HCT116 (cell line): ENCODE measurements around the gene AFDN. TPM values are rescaled to one million over a fixed set of nuclear protein-coding genes. Genes with fewer than 3 reads are reported as not detected.

Experiments used
- ATAC-seq: fragments of 200-7000 bp; cut with Tn5 transposase; 2 replicates; pipeline ENCODE4 v1.9.1; 2020; ENCODE audit warnings: mild to moderate bottlenecking, moderate library complexity
- BruUV-seq: library from RNA; stranded (reverse); fragments of 400-500 nt; replicated peaks from 2 replicates; lab custom pipeline; 2021; lab: Mats Ljungman, UMichigan
- CTCF ChIA-PET: fragments of 300-600 bp; sonication (Branson Sonifier 250); formaldehyde crosslinking; loops from one replicate; lab custom pipeline; 2021; ENCODE audit warnings: antibody characterized with exemption; lab: Charles Lee
- POLR2A ChIA-PET: fragments of 300-600, 350-600 bp; sonication (Branson Sonifier 250); formaldehyde crosslinking; loops from one replicate; lab custom pipeline; 2021; ENCODE audit warnings: antibody characterized with exemption; lab: Charles Lee
- RAD21 ChIA-PET, 2 experiments: fragments of 300-600 bp; sonication (Branson Sonifier 250); formaldehyde crosslinking; loops; one replicate each; lab custom pipeline; 2023; ENCODE audit warnings: low total read pairs in 2 of 2; ENCODE audit not compliant: uncharacterized antibody in 2 of 2, unreplicated experiment in 2 of 2, low non-redundant PET in 1 of 2; lab: Charles Lee
- DNase-seq: peaks from one replicate; pipeline ENCODE4 v3.0.0-alpha.2; 2010; ENCODE audit warnings: low read depth, low spot score
- H2AFZ ChIP-seq: fragments of 200-600 bp; shearing (Covaris generic), sonication (generic); 2 replicates; pipeline ENCODE4 v1.6.1; 2017; ENCODE audit warnings: low read depth, mixed run types, mixed read lengths, antibody characterized with exemption, low read length; ENCODE audit not compliant: poor library complexity, severe bottlenecking
- H3K27ac ChIP-seq: 2 replicates; pipeline ENCODE4 v1.5.1; 2012; ENCODE audit warnings: low read depth, low read length
- H3K27me3 ChIP-seq: fragments of 200-600 bp; sonication (generic); 2 replicates; pipeline ENCODE4 v1.6.1; 2016; ENCODE audit warnings: mixed run types, low read length, mixed read lengths; ENCODE audit not compliant: insufficient read depth
- H3K36me3 ChIP-seq, 2 experiments: fragments of 200-500 bp in 1 of 2; fragments of 200-600 bp in 1 of 2; sonication (Bioruptor generic) in 1 of 2; sonication (generic) in 1 of 2; 2 replicates each; pipeline versions ENCODE4 v1.5.1 to v1.6.1; 2014 to 2016; ENCODE audit warnings: low read length in 2 of 2, inconsistent platforms in 1 of 2, mixed read lengths in 1 of 2, mixed run types in 1 of 2; ENCODE audit not compliant: insufficient read depth in 2 of 2, control insufficient read depth in 1 of 2
- H3K4me1 ChIP-seq, 2 experiments: fragments of 200-600 bp in 1 of 2; sonication (generic) in 1 of 2; 2 replicates each; pipeline versions ENCODE4 v1.5.1 to v1.6.1; 2012 to 2017; ENCODE audit warnings: low read length in 2 of 2, inconsistent platforms in 1 of 2, mild to moderate bottlenecking in 1 of 2, mixed read lengths in 1 of 2, mixed run types in 1 of 2, moderate library complexity in 1 of 2; ENCODE audit not compliant: insufficient read depth in 2 of 2, control insufficient read depth in 1 of 2
- H3K4me2 ChIP-seq: fragments of 200-600 bp; sonication (generic); 2 replicates; pipeline ENCODE4 v1.6.1; 2017; ENCODE audit warnings: mixed run types, low read length, mixed read lengths
- H3K4me3 ChIP-seq, 2 experiments: fragments of 200-600 bp in 1 of 2; sonication (generic) in 1 of 2; replicated peaks in 1 of 2; 2 replicates each; pipeline ENCODE4 v1.5.1; 2011 to 2016; ENCODE audit warnings: low read length in 2 of 2, control low read depth in 1 of 2, low read depth in 1 of 2, mild to moderate bottlenecking in 1 of 2, mixed read lengths in 1 of 2, mixed run types in 1 of 2
- H3K79me2 ChIP-seq: fragments of 200-600 bp; sonication (generic); 2 replicates; pipeline ENCODE4 v1.6.1; 2017; ENCODE audit warnings: mild to moderate bottlenecking, mixed run types, low read length, moderate library complexity, mixed read lengths; ENCODE audit not compliant: insufficient read depth
- H3K9ac ChIP-seq: fragments of 200-600 bp; sonication (generic); 2 replicates; pipeline ENCODE4 v1.6.1; 2016; ENCODE audit warnings: low read length, mixed read lengths
- H3K9me2 ChIP-seq: fragments of 200-600 bp; sonication (generic), shearing (Covaris generic); 2 replicates; pipeline ENCODE4 v1.6.1; 2017; ENCODE audit warnings: mixed run types, mild to moderate bottlenecking, moderate library complexity; ENCODE audit not compliant: insufficient read depth
- H3K9me3 ChIP-seq, 2 experiments: fragments of 200-500 bp in 1 of 2; fragments of 200-600 bp in 1 of 2; sonication (Bioruptor generic) in 1 of 2; sonication (generic) in 1 of 2; 2 replicates each; pipeline ENCODE4 v1.6.1; 2014 to 2017; ENCODE audit warnings: low read length in 2 of 2, mixed read lengths in 2 of 2, inconsistent platforms in 1 of 2, low read depth in 1 of 2, mild to moderate bottlenecking in 1 of 2, mixed run types in 1 of 2, moderate library complexity in 1 of 2; ENCODE audit not compliant: control insufficient read depth in 1 of 2, insufficient read depth in 1 of 2
- H4K20me1 ChIP-seq: fragments of 200-600 bp; sonication (generic), shearing (Covaris generic); 2 replicates; pipeline ENCODE4 v1.6.1; 2017; ENCODE audit warnings: mixed run types, mild to moderate bottlenecking, moderate library complexity; ENCODE audit not compliant: insufficient read depth
- CEBPB ChIP-seq: IDR thresholded peaks from 2 replicates; pipeline ENCODE4 v1.6.1; 2012; ENCODE audit warnings: low read depth
- EGR1 ChIP-seq: IDR thresholded peaks from 2 replicates; pipeline ENCODE4 v1.6.1; 2012; ENCODE audit warnings: low read depth
- JUND ChIP-seq: IDR thresholded peaks from 2 replicates; pipeline ENCODE4 v1.6.1; 2012
- POLR2A ChIP-seq: IDR thresholded peaks from 2 replicates; pipeline ENCODE4 v1.7.0; 2011; ENCODE audit warnings: borderline replicate concordance; ENCODE audit not compliant: insufficient read depth, insufficient read length; ENCODE audit errors: extremely low read depth
- POLR2AphosphoS5 ChIP-seq: IDR thresholded peaks from 2 replicates; pipeline ENCODE4 v1.6.1; 2011; ENCODE audit warnings: mild to moderate bottlenecking, low read depth, low read length, moderate library complexity
- SP1 ChIP-seq: IDR thresholded peaks from 2 replicates; pipeline ENCODE4 v1.6.1; 2012; ENCODE audit warnings: low read depth
- TCF7L2 ChIP-seq: IDR thresholded peaks from 2 replicates; pipeline ENCODE4 v1.7.0; 2011; ENCODE audit warnings: borderline replicate concordance, inconsistent platforms; ENCODE audit not compliant: insufficient read depth, insufficient read length; ENCODE audit errors: extremely low read depth
- ZNF274 ChIP-seq: fragments of 200-500 bp; sonication (Bioruptor generic); IDR thresholded peaks from 2 replicates; pipeline ENCODE4 v1.6.1; 2014; ENCODE audit warnings: mild to moderate bottlenecking, low read depth, low read length, inconsistent platforms
- intact Hi-C: fragments of 100-400 bp; cut with micrococcal nuclease; formaldehyde crosslinking; loops from 2 replicates; pipeline ENCODE4 v1.10.0; 2022
- total RNA-seq: library from RNA; stranded (reverse); gene quantifications from one replicate; pipeline ENCODE4 v1.2.1, GENCODE V29; 2021; ENCODE audit not compliant: unreplicated experiment
- TF ChIP-seq, protein P1 (sequence below): IDR thresholded peaks from 2 replicates; pipeline ENCODE4 v1.6.1; 2011; ENCODE audit warnings: mild to moderate bottlenecking, low read length, moderate library complexity; ENCODE audit not compliant: insufficient replicate concordance; ENCODE audit errors: extremely low read depth
- TF ChIP-seq, protein P2 (sequence below): IDR thresholded peaks from 2 replicates; pipeline ENCODE4 v1.6.1; 2012

AFDN gene
- total RNA-seq, 1 experiment from 2014 or later = 59.4 TPM

DNA sequence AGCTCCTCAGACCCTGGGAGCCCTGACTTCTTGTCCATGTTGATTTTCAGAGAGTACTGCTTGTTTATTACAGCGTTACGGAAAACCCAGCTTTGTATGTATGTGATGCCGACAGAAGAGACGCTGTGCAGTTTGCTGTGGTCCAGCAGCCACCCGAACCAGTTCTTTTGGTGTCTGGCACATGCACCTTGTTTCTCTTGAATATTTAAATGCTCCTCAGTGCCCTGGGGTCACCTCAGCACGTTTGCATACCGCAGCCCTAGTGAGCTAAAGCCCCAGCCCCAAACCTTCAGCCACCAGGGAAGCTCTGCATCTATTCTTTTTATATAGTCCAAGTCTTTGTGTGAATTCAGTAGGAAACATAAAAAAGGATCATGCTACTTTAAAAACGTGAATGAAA lies 39.9 kb downstream of the AFDN start:
- CTCF ChIA-PET = no interaction called here
- Histone ChIP-seq H3K79me2 (peaks cover 33% of the 10 kb centered on the region), H3K9ac (no peak overlapping the region), H3K9me2 (peaks cover 3% of the 10 kb centered on the region; the same call in 1 of the 2 replicates), H3K27ac (no peak overlapping the region), H3K36me3 (peaks cover 2 to 4% of the 10 kb centered on the region in 2 experiments; a peak in 1 of 4 replicates), H4K20me1 (no peaks in the 10 kb centered on the region), H3K4me3 (no peak overlapping the region), H2AFZ (no peak overlapping the region), H3K4me2 (no peak overlapping the region), H3K9me3 (no peaks in the 10 kb centered on the region), H3K4me1 (no peaks in the 10 kb centered on the region), H3K27me3 (no peaks in the 10 kb centered on the region)
- BruUV-seq = no TSS peak
- TF ChIP-seq, protein P1, sequence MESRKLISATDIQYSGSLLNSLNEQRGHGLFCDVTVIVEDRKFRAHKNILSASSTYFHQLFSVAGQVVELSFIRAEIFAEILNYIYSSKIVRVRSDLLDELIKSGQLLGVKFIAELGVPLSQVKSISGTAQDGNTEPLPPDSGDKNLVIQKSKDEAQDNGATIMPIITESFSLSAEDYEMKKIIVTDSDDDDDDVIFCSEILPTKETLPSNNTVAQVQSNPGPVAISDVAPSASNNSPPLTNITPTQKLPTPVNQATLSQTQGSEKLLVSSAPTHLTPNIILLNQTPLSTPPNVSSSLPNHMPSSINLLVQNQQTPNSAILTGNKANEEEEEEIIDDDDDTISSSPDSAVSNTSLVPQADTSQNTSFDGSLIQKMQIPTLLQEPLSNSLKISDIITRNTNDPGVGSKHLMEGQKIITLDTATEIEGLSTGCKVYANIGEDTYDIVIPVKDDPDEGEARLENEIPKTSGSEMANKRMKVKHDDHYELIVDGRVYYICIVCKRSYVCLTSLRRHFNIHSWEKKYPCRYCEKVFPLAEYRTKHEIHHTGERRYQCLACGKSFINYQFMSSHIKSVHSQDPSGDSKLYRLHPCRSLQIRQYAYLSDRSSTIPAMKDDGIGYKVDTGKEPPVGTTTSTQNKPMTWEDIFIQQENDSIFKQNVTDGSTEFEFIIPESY = no peak
- TF ChIP-seq CEBPB = no peak
- TF ChIP-seq SP1 = no peak
- TF ChIP-seq EGR1 = no peak
- TF ChIP-seq POLR2AphosphoS5 = no peak
- TF ChIP-seq, protein P2, sequence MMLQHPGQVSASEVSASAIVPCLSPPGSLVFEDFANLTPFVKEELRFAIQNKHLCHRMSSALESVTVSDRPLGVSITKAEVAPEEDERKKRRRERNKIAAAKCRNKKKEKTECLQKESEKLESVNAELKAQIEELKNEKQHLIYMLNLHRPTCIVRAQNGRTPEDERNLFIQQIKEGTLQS = no peak
- TF ChIP-seq TCF7L2 = no peak
- no peak for TF ChIP-seq POLR2A
- TF ChIP-seq ZNF274 = no peak
- TF ChIP-seq JUND = no peak
- DNase-seq (no peak), ATAC-seq (no peak)
- RAD21 ChIA-PET = no interaction called here
- intact Hi-C loops = no loop called here
- POLR2A ChIA-PET = no interaction called here
